K562 (cell line): Measurements from ENCODE around the gene CAMK1D. TPM values are rescaled to one million over a fixed set of nuclear protein-coding genes. Genes with fewer than 3 reads are reported as not detected.
A peak's percentile ranks its signal among the peaks of the same experiment; 100 is the strongest.

Experiments
- ATAC-seq: fragments of 200-7000 bp; cut with Tn5 transposase; 3 replicates; pipeline ENCODE4 v1.9.1; 2020; ENCODE audit warnings: moderate library complexity
- BruUV-seq: library from RNA; stranded (reverse); fragments of 400-500 nt; replicated peaks from 2 replicates; lab custom pipeline; 2021; lab: Mats Ljungman, UMichigan
- CTCF ChIA-PET: fragments of 300-600 bp; formaldehyde crosslinking; extraction: SDS; loops from one replicate; lab custom pipeline; 2021; ENCODE audit warnings: low intra/inter-chr PET ratio; lab: Yijun Ruan, JAX
- POLR2A ChIA-PET: fragments of 300-600, 350-650 bp; sonication (Branson Sonifier 250); formaldehyde crosslinking; extraction: SDS; loops from one replicate; lab custom pipeline; 2021; ENCODE audit warnings: antibody characterized with exemption, inconsistent platforms; lab: Yijun Ruan, JAX
- DNase-seq, 4 experiments: peaks; one replicate each; pipeline versions ENCODE4 v3.0.0 to v3.0.0-alpha.2; 2011 to 2018; ENCODE audit warnings: low spot score in 3 of 4, mixed read lengths in 3 of 4; ENCODE audit errors: extremely low read depth in 1 of 4
- FAIRE-seq: peaks from 2 replicates; lab custom pipeline; 2011; peaks lifted over from hg19 to GRCh38; lab: Jason Lieb, UNC
- H2AFZ ChIP-seq: 2 replicates; pipeline ENCODE4 v1.6.0; 2011; ENCODE audit warnings: low read depth, low read length, control low read depth, inconsistent platforms
- H3K27ac ChIP-seq: fragments of 200-600 bp; 3 replicates; pipeline ENCODE4 v1.8.0; 2011; ENCODE audit warnings: low read depth, mild to moderate bottlenecking, control low read depth, inconsistent platforms, low read length, moderate library complexity, mixed read lengths; ENCODE audit errors: extremely low read depth
- H3K27me3 ChIP-seq, 2 experiments: fragments of 300-600 bp in 1 of 2; 2 replicates in 1 of 2; 3 replicates in 1 of 2; pipeline versions ENCODE4 v1.6.0 to v1.8.0; 2011; ENCODE audit warnings: inconsistent platforms in 2 of 2, low read length in 2 of 2, mild to moderate bottlenecking in 1 of 2, mixed read lengths in 1 of 2, moderate library complexity in 1 of 2; ENCODE audit not compliant: control insufficient read depth in 2 of 2, insufficient read depth in 2 of 2
- H3K36me3 ChIP-seq: fragments of 300-600 bp; 3 replicates; pipeline ENCODE4 v1.8.0; 2011; ENCODE audit warnings: mild to moderate bottlenecking, low read length, inconsistent platforms; ENCODE audit not compliant: control insufficient read depth, insufficient read depth
- H3K4me1 ChIP-seq, 2 experiments: fragments of 200-600 bp in 1 of 2; replicated peaks in 1 of 2; 2 replicates in 1 of 2; 3 replicates in 1 of 2; pipeline versions ENCODE4 v1.5.1 to v1.8.0; 2011; ENCODE audit warnings: inconsistent platforms in 2 of 2, low read length in 2 of 2, mild to moderate bottlenecking in 1 of 2, mixed read lengths in 1 of 2, moderate library complexity in 1 of 2; ENCODE audit not compliant: control insufficient read depth in 2 of 2, insufficient read depth in 2 of 2
- H3K4me2 ChIP-seq: 2 replicates; pipeline ENCODE4 v1.6.1; 2011; ENCODE audit warnings: low read length, control low read depth, inconsistent platforms, mixed read lengths; ENCODE audit not compliant: insufficient read depth
- H3K4me3 ChIP-seq: fragments of 200-600 bp; sonication (generic), shearing (Covaris generic); 2 replicates; pipeline ENCODE4 v1.5.1; 2016; ENCODE audit warnings: control low read depth, inconsistent platforms
- H3K79me2 ChIP-seq: fragments of 200-600 bp; 3 replicates; pipeline ENCODE4 v1.8.0; 2011; ENCODE audit warnings: low read length, inconsistent platforms; ENCODE audit not compliant: control insufficient read depth, insufficient read depth
- H3K9ac ChIP-seq, 2 experiments: 2 replicates each; pipeline versions ENCODE4 v1.6.0 to v1.6.1; 2011; ENCODE audit warnings: low read depth in 2 of 2, low read length in 2 of 2, control low read depth in 1 of 2, inconsistent platforms in 1 of 2, mild to moderate bottlenecking in 1 of 2, mixed read lengths in 1 of 2; ENCODE audit not compliant: insufficient read depth in 1 of 2
- H3K9me1 ChIP-seq: one replicate; pipeline ENCODE4 v1.6.0; 2011; ENCODE audit warnings: inconsistent platforms, mild to moderate bottlenecking, low read length, moderate library complexity; ENCODE audit not compliant: control insufficient read depth, insufficient read depth
- H3K9me3 ChIP-seq: replicated peaks from 2 replicates; pipeline ENCODE4 v1.5.1; 2011; ENCODE audit warnings: low read depth, low read length, inconsistent platforms; ENCODE audit not compliant: control insufficient read depth, insufficient read depth
- H4K20me1 ChIP-seq: replicated peaks from 2 replicates; pipeline ENCODE4 v1.6.1; 2011; ENCODE audit warnings: low read length, inconsistent platforms, mixed read lengths; ENCODE audit not compliant: control insufficient read depth, insufficient read depth
- BCOR ChIP-seq: fragments of 450-650 bp; IDR thresholded peaks from 2 replicates; pipeline ENCODE4 v1.6.1; 2016
- CREBBP ChIP-seq: IDR thresholded peaks from one replicate; pipeline ENCODE4 v1.6.1; 2012; ENCODE audit warnings: low read depth, mild to moderate bottlenecking, control low read depth, inconsistent platforms, low read length
- DACH1 ChIP-seq: fragments of 450-650 bp; IDR thresholded peaks from 2 replicates; pipeline ENCODE4 v1.6.1; 2018; ENCODE audit not compliant: partially characterized antibody
- ZNF282 ChIP-seq: sonication (generic); formaldehyde crosslinking; IDR thresholded peaks from 2 replicates; pipeline ENCODE4 v1.8.1; 2023; ENCODE audit warnings: missing genetic modification reagents
- WGBS: fragments of 100-300 bp; shearing (Covaris generic); methylation state at CpG from one replicate; pipeline ENCODE4 v1.1.6; 2016; ENCODE audit warnings: low coverage, mixed read lengths; ENCODE audit not compliant: insufficient coverage; ENCODE audit errors: missing lambda C conversion rate; 5-methylcytosine and 5-hydroxymethylcytosine counted together
- in situ Hi-C: fragments of 300-500 bp; cut with MboI; formaldehyde crosslinking; loops from 4 replicates; pipeline ENCODE4 v1.15.0; 2018; ENCODE audit warnings: inconsistent platforms, mixed read lengths
- intact Hi-C: fragments of 100-400 bp; cut with micrococcal nuclease; formaldehyde crosslinking; loops from 2 replicates; pipeline ENCODE4 v1.14.2; 2022
- polyA plus RNA-seq, 8 experiments: library from polyadenylated mRNA; depleted of rRNA in 4 of 8; stranded (reverse) in 5 of 8; unstranded in 3 of 8; fragments of >200 nt; fragmentation: Nextera tagmentation in 2 of 8; fragmentation: Illumina TruSeq in 1 of 8; extraction: Ambion mirVana in 2 of 8; extraction: Trizol in 1 of 8; gene quantifications; 2 replicates each; pipeline versions ENCODE4 v1.2.1 to v1.2.3, GENCODE V29; 2011 to 2014; ENCODE audit warnings: inconsistent platforms in 1 of 8, missing spikeins in 1 of 8
- total RNA-seq, 7 experiments: library from RNA; depleted of rRNA in 6 of 7; stranded (reverse); fragments of >200 nt in 6 of 7; fragmentation: Illumina TruSeq in 2 of 7; extraction: Trizol in 2 of 7; gene quantifications; 2 replicates each; pipeline versions ENCODE4 v1.2.1 to v1.2.3, GENCODE V29; 2011 to 2021; ENCODE audit warnings: low replicate concordance in 1 of 7
- TF ChIP-seq, protein P1 (sequence below): fragments of 450-650 bp; IDR thresholded peaks from 2 replicates; pipeline ENCODE4 v1.6.1; 2016; ENCODE audit warnings: antibody characterized with exemption
- TF ChIP-seq, protein P2 (sequence below): fragments of 450-650 bp; IDR thresholded peaks from 2 replicates; pipeline ENCODE4 v1.6.1; 2017; ENCODE audit warnings: mild to moderate bottlenecking, moderate library complexity

The CAMK1D gene
- total and polyA plus RNA-seq, 9 of the 15 experiments (the other 6 are each of a cell fraction or from before 2014, with no cell fraction given) = 0.12 to 0.24 (median 0.20) TPM; not detected in 5

DNA sequence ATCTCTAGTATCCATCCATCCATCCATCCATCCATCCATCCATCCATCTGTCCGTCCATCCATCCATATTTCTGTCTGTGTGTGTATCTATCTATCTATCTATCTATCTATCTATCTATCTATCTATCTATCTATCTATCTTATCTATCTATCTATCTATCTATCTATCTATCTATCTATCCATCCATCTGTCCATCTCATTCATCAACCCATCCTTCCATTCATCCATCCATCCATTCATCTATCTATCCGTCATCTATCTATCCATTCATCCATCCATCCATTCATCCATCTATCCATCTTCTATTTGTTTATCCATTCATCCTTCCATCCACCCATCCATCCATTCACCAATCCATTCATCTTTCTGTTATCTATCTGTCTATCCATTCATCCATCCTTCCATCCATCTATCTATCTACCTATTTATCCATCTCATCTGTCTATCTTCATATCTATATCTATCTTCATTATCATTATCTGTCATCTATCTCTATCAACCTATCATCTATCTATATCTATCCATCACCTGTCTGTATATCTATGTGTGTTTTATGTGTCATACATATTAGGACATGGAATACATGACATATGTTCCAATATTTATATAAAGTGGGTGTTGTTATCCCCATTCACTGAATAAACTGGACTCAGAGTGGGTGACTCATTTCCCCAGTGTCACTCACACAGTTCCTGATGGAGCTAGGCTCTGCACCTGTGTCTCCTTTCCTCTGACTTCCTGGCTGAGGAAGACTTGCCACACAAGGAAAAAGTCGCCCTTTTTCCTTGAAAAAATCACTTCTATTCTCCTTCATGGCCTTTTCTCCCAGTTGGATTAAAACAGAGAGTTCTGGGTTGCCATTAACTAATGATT, 452.1 kb downstream of the CAMK1D start:
- H4K20me1 ChIP-seq = no peaks in the 10 kb centered on the region; the same call in 1 of the 2 replicates
- no peaks in the 10 kb centered on the region for H3K9me1 ChIP-seq
- H3K4me3 ChIP-seq = no peak overlapping the region
- no peaks in the 10 kb centered on the region for H3K9me3 ChIP-seq
- H3K36me3 ChIP-seq = no peaks in the 10 kb centered on the region
- 0% methylated on average over 3 of the region's 3 CpGs for WGBS
- no peak overlapping the region for H3K9ac ChIP-seq
- H3K4me1 ChIP-seq = no peaks in the 10 kb centered on the region
- no peak overlapping the region for H2AFZ ChIP-seq
- ChIA-PET CTCF (no interaction called here), POLR2A (no interaction called here)
- no peak overlapping the region for H3K4me2 ChIP-seq
- intact Hi-C loops = no loop called here
- H3K27ac ChIP-seq = no peak overlapping the region
- TF ChIP-seq, protein P1, sequence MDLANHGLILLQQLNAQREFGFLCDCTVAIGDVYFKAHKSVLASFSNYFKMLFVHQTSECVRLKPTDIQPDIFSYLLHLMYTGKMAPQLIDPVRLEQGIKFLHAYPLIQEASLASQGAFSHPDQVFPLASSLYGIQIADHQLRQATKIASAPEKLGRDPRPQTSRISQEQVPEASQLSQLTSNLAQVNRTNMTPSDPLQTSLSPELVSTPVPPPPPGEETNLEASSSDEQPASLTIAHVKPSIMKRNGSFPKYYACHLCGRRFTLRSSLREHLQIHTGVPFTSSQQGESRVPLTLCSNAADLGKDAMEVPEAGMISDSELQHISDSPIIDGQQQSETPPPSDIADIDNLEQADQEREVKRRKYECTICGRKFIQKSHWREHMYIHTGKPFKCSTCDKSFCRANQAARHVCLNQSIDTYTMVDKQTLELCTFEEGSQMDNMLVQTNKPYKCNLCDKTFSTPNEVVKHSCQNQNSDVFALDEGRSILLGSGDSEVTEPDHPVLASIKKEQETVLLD = peak; percentile 72
- TF ChIP-seq ZNF282 = no peak
- TF ChIP-seq BCOR = 0 out of 2 replicates have a peak, but pooled peaks have one; percentile 16
- TF ChIP-seq DACH1 = peak; percentile 92
- TF ChIP-seq, protein P2, sequence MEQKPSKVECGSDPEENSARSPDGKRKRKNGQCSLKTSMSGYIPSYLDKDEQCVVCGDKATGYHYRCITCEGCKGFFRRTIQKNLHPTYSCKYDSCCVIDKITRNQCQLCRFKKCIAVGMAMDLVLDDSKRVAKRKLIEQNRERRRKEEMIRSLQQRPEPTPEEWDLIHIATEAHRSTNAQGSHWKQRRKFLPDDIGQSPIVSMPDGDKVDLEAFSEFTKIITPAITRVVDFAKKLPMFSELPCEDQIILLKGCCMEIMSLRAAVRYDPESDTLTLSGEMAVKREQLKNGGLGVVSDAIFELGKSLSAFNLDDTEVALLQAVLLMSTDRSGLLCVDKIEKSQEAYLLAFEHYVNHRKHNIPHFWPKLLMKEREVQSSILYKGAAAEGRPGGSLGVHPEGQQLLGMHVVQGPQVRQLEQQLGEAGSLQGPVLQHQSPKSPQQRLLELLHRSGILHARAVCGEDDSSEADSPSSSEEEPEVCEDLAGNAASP = no peak
- peak; percentile 9 for TF ChIP-seq CREBBP
- TF ChIP-seq, all 486 proteins: peak for 4
- DNase-seq = no peak
- in situ Hi-C loops = no loop called here
- ATAC-seq = no peak
- no peak for FAIRE-seq
- Histone ChIP-seq H3K79me2 (no peaks in the 10 kb centered on the region), H3K27me3 (peaks cover 0 to 28% of the 10 kb centered on the region in 2 experiments; a peak in 3 of 5 replicates)
- no TSS peak for BruUV-seq
